Raji (cell line): Measurements from ENCODE around the gene TPP2.

ENCODE experiments used
- POLR2A ChIP-seq: IDR thresholded peaks from 2 replicates; pipeline ENCODE4 v1.6.1; 2011; ENCODE audit warnings: low read depth, low read length, control low read depth; ENCODE audit not compliant: insufficient read depth

The TPP2 gene

GRCh38 chr13:102626928-102627327, 30.1 kb downstream of the TPP2 start:
- TF ChIP-seq POLR2A, result no peak

GRCh38 chr13:102628559-102628958, 31.8 kb downstream of the TPP2 start:
- no peak for TF ChIP-seq POLR2A

GRCh38 chr13:102631198-102631597, 34.4 kb downstream of the TPP2 start:
- TF ChIP-seq POLR2A, result no peak

- TF ChIP-seq POLR2A, result no peak
These were observed 42.0 kb downstream of the TPP2 start for GRCh38 chr13:102638741-102639140.

GRCh38 chr13:102642029-102642428, 45.2 kb downstream of the TPP2 start:
- TF ChIP-seq POLR2A, result no peak

- TF ChIP-seq POLR2A, result no peak
These were observed 45.7 kb downstream of the TPP2 start for GRCh38 chr13:102642475-102642874.

GRCh38 chr13:102643656-102644055, 46.9 kb downstream of the TPP2 start:
- no peak for TF ChIP-seq POLR2A

GRCh38 chr13:102645701-102646100, 48.9 kb downstream of the TPP2 start:
- no peak for TF ChIP-seq POLR2A

GRCh38 chr13:102648046-102648445, 51.3 kb downstream of the TPP2 start:
- TF ChIP-seq POLR2A, result no peak

- no peak for TF ChIP-seq POLR2A
These were observed 53.7 kb downstream of the TPP2 start for GRCh38 chr13:102650444-102650843.

- no peak for TF ChIP-seq POLR2A
These were observed 54.6 kb downstream of the TPP2 start for GRCh38 chr13:102651392-102651791.

- no peak for TF ChIP-seq POLR2A
These were observed 55.1 kb downstream of the TPP2 start for GRCh38 chr13:102651892-102652291.

GRCh38 chr13:102654756-102655155, 58.0 kb downstream of the TPP2 start:
- no peak for TF ChIP-seq POLR2A

- TF ChIP-seq POLR2A, result no peak
These were observed 60.8 kb downstream of the TPP2 start for GRCh38 chr13:102657630-102658029.

- no peak for TF ChIP-seq POLR2A
These were observed 61.9 kb downstream of the TPP2 start for GRCh38 chr13:102658660-102659059.

- TF ChIP-seq POLR2A, result no peak
These were observed 62.5 kb downstream of the TPP2 start for GRCh38 chr13:102659168-102659713.

- no peak for TF ChIP-seq POLR2A
These were observed 70.2 kb downstream of the TPP2 start for GRCh38 chr13:102667023-102667422.
